T-helper 2 cell (primary cell): ENCODE data around the gene COG5.
A peak's percentile ranks its signal among the peaks of the same experiment; 100 is the strongest.

Experiments
- DNase-seq, 5 experiments: peaks; one replicate each; pipeline versions ENCODE4 v3.0.0 to v3.0.0-alpha.2; 2012 to 2022
- total RNA-seq, 2 donors: gene quantifications; one replicate each; lab custom pipeline; 2026; lab: John Stamatoyannopoulos, UW

Gene COG5
- total RNA-seq: 62.6 to 106 reads per million in 2 donors

- DNase-seq: peak; percentile 65 to 88 (median 76)
Observed at GRCh38 chr7:107563775-107564552, at the start of gene COG5, which contains the start of gene DUS4L. Gene COG5 (minus strand): TSS chr7:107563920. CDS start chr7:107563896, 24 bp downstream. Gene DUS4L (plus strand): TSS chr7:107563971. CDS start chr7:107567071, 3,100 bp downstream.

- no peak for DNase-seq
Observed at GRCh38 chr7:107613439-107613838, 49.7 kb upstream of the COG5 start.

- DNase-seq: no peak
Observed at GRCh38 chr7:107610323-107610722, 46.6 kb upstream of the COG5 start.

- no peak for DNase-seq
Observed at GRCh38 chr7:107609811-107610261, 46.1 kb upstream of the COG5 start.

- DNase-seq: no peak
Observed at GRCh38 chr7:107606303-107606702, 42.6 kb upstream of the COG5 start.

- no peak for DNase-seq
Observed at GRCh38 chr7:107605218-107605815, 41.6 kb upstream of the COG5 start.

GRCh38 chr7:107600816-107601215 is 37.1 kb upstream of the COG5 start:
- no peak for DNase-seq

- DNase-seq: no peak
Observed at GRCh38 chr7:107599262-107599661, 35.5 kb upstream of the COG5 start.

GRCh38 chr7:107597953-107598352 is 34.2 kb upstream of the COG5 start:
- no peak for DNase-seq

- DNase-seq: no peak
Observed at GRCh38 chr7:107597582-107597916, 33.8 kb upstream of the COG5 start.

GRCh38 chr7:107596881-107597581 is 33.3 kb upstream of the COG5 start:
- DNase-seq: no peak

- DNase-seq: no peak
Observed at GRCh38 chr7:107594961-107595737, 31.4 kb upstream of the COG5 start.

GRCh38 chr7:107593025-107593410 is 29.3 kb upstream of the COG5 start:
- no peak for DNase-seq

GRCh38 chr7:107592361-107593024 is 28.8 kb upstream of the COG5 start:
- DNase-seq: no peak

- DNase-seq: no peak
Observed at GRCh38 chr7:107591421-107591820, 27.7 kb upstream of the COG5 start.

GRCh38 chr7:107588529-107589130 is 24.9 kb upstream of the COG5 start:
- DNase-seq: no peak

GRCh38 chr7:107584716-107585115 is 21.0 kb upstream of the COG5 start:
- no peak for DNase-seq

- peak in 1 of 5 experiments; percentile 20 for DNase-seq
Observed at GRCh38 chr7:107582875-107583274, 19.2 kb upstream of the COG5 start.

- no peak for DNase-seq
Observed at GRCh38 chr7:107581387-107582013, 17.8 kb upstream of the COG5 start.

- DNase-seq: no peak
Observed at GRCh38 chr7:107580716-107581383, 17.1 kb upstream of the COG5 start.
